Kidney (tissue), 14 donors: ENCODE data around the gene C11orf97. TPM values are rescaled to one million over a fixed set of nuclear protein-coding genes. Genes with fewer than 3 reads are reported as not detected.

Source experiments
- DNase-seq, 5 donors: peaks; one replicate each; pipeline ENCODE4 v3.0.0-alpha.2; 2013 to 2020
- FAIRE-seq: peaks from 2 replicates; lab custom pipeline; 2012; peaks lifted over from hg19 to GRCh38; lab: Jason Lieb, UNC
- H3K27ac ChIP-seq, 2 donors: one replicate each; pipeline ENCODE4 v1.7.0; 2013; ENCODE audit warnings: low read depth in 2 of 2, low read length in 2 of 2, inconsistent platforms in 1 of 2
- H3K27me3 ChIP-seq: one replicate; pipeline ENCODE4 v1.7.1; 2013; ENCODE audit warnings: low read length, inconsistent platforms; ENCODE audit not compliant: control insufficient read depth, insufficient read depth
- H3K36me3 ChIP-seq, 3 donors: one replicate each; pipeline versions ENCODE4 v1.7.0 to v1.7.1; 2013; ENCODE audit warnings: low read length in 3 of 3, control low read depth in 1 of 3, inconsistent platforms in 1 of 3; ENCODE audit not compliant: insufficient read depth in 3 of 3, control insufficient read depth in 2 of 3
- H3K4me1 ChIP-seq, 3 donors: one replicate each; pipeline versions ENCODE4 v1.7.0 to v1.7.1; 2013; ENCODE audit warnings: low read length in 3 of 3, inconsistent platforms in 1 of 3, low read depth in 1 of 3; ENCODE audit not compliant: control insufficient read depth in 2 of 3, insufficient read depth in 2 of 3
- H3K4me3 ChIP-seq, 3 donors: one replicate each; pipeline versions ENCODE4 v1.7.0 to v1.8.1; 2013; ENCODE audit warnings: low read length in 3 of 3, control low read depth in 1 of 3, inconsistent platforms in 1 of 3
- H3K9ac ChIP-seq, 3 donors: one replicate each; pipeline versions ENCODE4 v1.7.0 to v1.7.1; 2013; ENCODE audit warnings: low read length in 3 of 3, control low read depth in 1 of 3, inconsistent platforms in 1 of 3
- H3K9me3 ChIP-seq, 3 donors: one replicate each; pipeline versions ENCODE4 v1.7.0 to v1.7.1; 2013; ENCODE audit warnings: low read length in 3 of 3, control low read depth in 1 of 3, inconsistent platforms in 1 of 3; ENCODE audit not compliant: control insufficient read depth in 2 of 3, insufficient read depth in 1 of 3
- CTCF ChIP-seq: IDR thresholded peaks from 3 replicates; pipeline ENCODE4 v1.5.1; 2012; ENCODE audit warnings: mild to moderate bottlenecking, moderate library complexity, borderline replicate concordance; ENCODE audit not compliant: insufficient read depth; ENCODE audit errors: extremely low read depth
- intact Hi-C: fragments of 100-400 bp; cut with DNase I; formaldehyde crosslinking; loops from one replicate; pipeline ENCODE4 v1.11.1; 2022
- microRNA-seq: library from miRNA; unstranded; fragments of <30 nt; microRNA quantifications from one replicate; pipeline ENCODE4 v1.2.0, GENCODE V29; 2020
- polyA plus RNA-seq: library from polyadenylated mRNA; stranded (reverse); fragments of 350-450 nt; fragmentation: Illumina TruSeq; extraction: RNeasy Lipid Tissue Mini Kit (QIAGEN cat#74804); gene quantifications from one replicate; pipeline ENCODE4 v1.2.3, GENCODE V29; 2014; ENCODE audit warnings: low read depth, low replicate concordance; ENCODE audit not compliant: insufficient read depth
- total RNA-seq: library from RNA; stranded (reverse); fragmentation: NEBNext Ultra II Directional; extraction: Animal tissue kit (Norgen Biotek cat#: 25700); gene quantifications from one replicate; pipeline ENCODE4 v1.2.1, GENCODE V29; 2021
- donor health status: control.
- donor health status: control.
- donor health status: control.
- donor health status: control.
- donor health status: control.
- donor health status: DM: yes; HTN: yes; CAD: no.
- donor health status: Normal renal cell carcinoma (clear cell type).

The C11orf97 gene
- total and polyA plus RNA-seq, 2 donors from 2014 or later, result 1.5 TPM; not detected in 1

GRCh38 chr11:94576306-94576705 is 64.0 kb downstream of the C11orf97 start:
- no peak for TF ChIP-seq CTCF
- intact Hi-C loops, result no loop called here
- FAIRE-seq (no peak), DNase-seq (no peak)
- Histone ChIP-seq H3K4me1 (no peaks in the 10 kb centered on the region), H3K9ac (no peak overlapping the region), H3K9me3 (no peaks in the 10 kb centered on the region), H3K4me3 (no peak overlapping the region), H3K27ac (no peak overlapping the region), H3K36me3 (no peaks in the 10 kb centered on the region), H3K27me3 (no peaks in the 10 kb centered on the region)

- intact Hi-C loops, result no loop called here
- H3K36me3 ChIP-seq, result no peaks in the 10 kb centered on the region
- no peak for TF ChIP-seq CTCF
- DNase-seq, result no peak
- H3K4me3 ChIP-seq, result no peak overlapping the region
- no peak for FAIRE-seq
- H3K9ac ChIP-seq, result no peak overlapping the region
- H3K27me3 ChIP-seq, result no peaks in the 10 kb centered on the region
- no peaks in the 10 kb centered on the region for H3K4me1 ChIP-seq
- H3K27ac ChIP-seq, result no peak overlapping the region
- no peaks in the 10 kb centered on the region for H3K9me3 ChIP-seq
Measured at GRCh38 chr11:94577841-94578240, 65.6 kb downstream of the C11orf97 start.

Small RNA genes lying within 50 kb of the gene (microRNA-seq; reads per million reads assigned to microRNA genes)
- 1.0 reads per million for gene MIR548L

Other genes with a start within 250 kb of the C11orf97 start
- gene IZUMO1R, start 207.9 kb upstream of the C11orf97 start, total RNA-seq, result not detected
- gene IZUMO1R, start 207.9 kb upstream of the C11orf97 start, polyA plus RNA-seq, result not detected
- 0.28 TPM for gene GPR83, start 111.0 kb upstream of the C11orf97 start, total RNA-seq
- not detected for gene GPR83, start 111.0 kb upstream of the C11orf97 start, polyA plus RNA-seq
- 16.6 TPM for gene MRE11, start 18.6 kb upstream of the C11orf97 start, total RNA-seq
- gene MRE11, start 18.6 kb upstream of the C11orf97 start, polyA plus RNA-seq, result 3.5 TPM
- 17.1 TPM for gene ANKRD49, start 18.5 kb upstream of the C11orf97 start, total RNA-seq
- gene ANKRD49, start 18.5 kb upstream of the C11orf97 start, polyA plus RNA-seq, result 12.7 TPM
- 9.5 TPM for gene FUT4, start 31.5 kb downstream of the C11orf97 start, total RNA-seq
- 1.2 TPM for gene FUT4, start 31.5 kb downstream of the C11orf97 start, polyA plus RNA-seq
- gene PIWIL4, start 54.9 kb downstream of the C11orf97 start, total RNA-seq, result 6.0 TPM
- gene PIWIL4, start 54.9 kb downstream of the C11orf97 start, polyA plus RNA-seq, result 2.6 TPM